GM18519 (cell line): ENCODE data around the gene MRPL55.

Experiments
- ATAC-seq: cut with Tn5 transposase; IDR thresholded peaks from one replicate; pipeline ENCODE4 v1.9.1; 2021; ENCODE audit warnings: mild to moderate bottlenecking, moderate library complexity; ENCODE audit not compliant: unreplicated experiment, low FRiP score

Gene MRPL55

DNA sequence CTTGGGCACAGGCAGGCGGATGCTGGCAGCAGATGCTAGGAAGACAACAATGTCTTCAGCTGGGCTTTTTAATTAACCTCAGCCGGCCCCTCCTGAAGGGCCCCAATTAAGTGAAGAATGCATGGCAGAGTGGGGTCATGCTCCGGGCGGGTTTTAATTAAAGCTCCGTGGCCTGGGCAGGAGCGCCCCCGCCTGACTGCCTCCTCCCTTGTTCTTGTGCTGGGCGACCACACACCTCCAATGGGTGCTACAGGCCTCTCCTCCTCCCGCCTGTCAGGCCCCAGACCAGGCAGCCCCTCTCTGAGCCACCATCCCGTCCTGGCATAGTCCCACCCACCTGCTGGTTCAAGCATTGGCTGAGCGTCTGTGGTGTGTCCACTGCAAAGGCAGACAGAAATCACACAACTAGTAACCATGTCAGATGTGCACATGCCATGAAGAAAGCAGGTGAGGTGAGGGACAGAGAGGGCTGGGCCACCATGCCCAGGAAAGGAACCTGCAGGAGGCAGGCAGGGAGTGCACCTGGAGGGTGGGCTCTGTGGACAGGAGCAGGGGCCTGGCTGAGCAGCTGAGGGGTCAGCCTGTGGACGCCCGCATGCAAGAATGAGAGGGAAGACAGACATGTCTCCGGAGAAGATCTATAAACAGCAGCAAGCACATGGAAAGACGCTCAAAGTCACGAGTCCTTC lies 35.1 kb downstream of the MRPL55 start:
- ATAC-seq, result no peak

GRCh38 chr1:228073061-228073856 lies 35.8 kb downstream of the MRPL55 start:
- no peak for ATAC-seq

DNA sequence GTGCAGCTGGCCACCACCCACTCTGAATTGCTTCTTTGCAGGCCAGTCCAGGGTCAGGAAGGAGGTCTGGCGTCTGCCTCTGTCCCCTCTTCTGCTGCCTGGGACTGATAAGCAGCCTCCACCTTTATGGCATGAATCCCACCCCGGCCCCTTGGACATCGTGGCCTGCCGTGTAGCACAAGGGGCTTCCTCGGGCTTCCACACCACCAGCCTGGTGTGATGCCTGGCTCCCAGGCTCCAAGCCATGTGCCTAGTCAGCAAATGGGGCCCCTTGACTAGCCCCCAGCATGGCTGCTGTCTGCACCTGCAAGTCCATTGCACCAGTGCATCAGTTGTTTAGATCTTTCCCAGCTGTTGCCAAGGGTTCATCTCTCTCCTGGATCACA lies 36.4 kb downstream of the MRPL55 start:
- ATAC-seq, result no peak

GRCh38 chr1:228071839-228072657 lies 37.1 kb downstream of the MRPL55 start:
- no peak for ATAC-seq

DNA sequence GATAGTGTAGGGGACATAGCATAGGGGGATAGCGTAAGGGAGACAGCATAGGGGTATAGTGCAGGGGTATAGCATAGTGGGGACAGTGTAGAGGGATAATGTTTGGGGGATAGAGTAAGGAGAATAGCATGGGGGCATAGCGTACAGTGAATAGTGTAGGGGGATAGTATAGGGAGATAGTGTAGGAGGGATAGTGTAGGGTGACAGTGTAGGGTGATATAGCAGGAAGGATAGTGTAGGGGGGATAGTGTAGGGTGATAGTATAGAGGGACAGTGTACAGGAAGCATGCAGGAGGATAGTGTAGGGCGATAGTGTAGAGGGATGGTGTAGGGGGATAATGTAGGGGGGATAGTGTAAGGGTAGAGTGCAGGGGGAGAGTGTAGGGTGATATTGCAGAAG lies 38.2 kb downstream of the MRPL55 start:
- no peak for ATAC-seq

DNA sequence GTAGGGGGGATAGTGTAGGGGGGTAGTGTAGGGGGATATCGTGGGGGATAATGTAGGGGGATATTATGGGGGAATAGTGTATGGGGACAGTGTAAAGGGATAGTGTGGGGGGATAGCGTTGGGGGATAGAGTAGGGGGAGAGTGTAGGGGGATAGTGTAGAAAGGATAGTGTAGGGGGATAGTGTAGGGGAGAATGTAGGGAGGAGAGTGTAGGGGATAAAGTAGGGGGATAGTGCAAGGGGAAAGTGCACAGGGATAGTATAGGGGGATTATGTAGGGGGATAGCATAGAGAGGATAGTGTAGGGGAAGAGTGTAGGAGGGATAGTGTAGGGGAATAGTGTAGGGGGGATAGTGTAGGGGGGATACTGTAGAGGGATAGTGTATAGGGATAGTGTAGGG lies 38.9 kb downstream of the MRPL55 start:
- ATAC-seq, result no peak

DNA sequence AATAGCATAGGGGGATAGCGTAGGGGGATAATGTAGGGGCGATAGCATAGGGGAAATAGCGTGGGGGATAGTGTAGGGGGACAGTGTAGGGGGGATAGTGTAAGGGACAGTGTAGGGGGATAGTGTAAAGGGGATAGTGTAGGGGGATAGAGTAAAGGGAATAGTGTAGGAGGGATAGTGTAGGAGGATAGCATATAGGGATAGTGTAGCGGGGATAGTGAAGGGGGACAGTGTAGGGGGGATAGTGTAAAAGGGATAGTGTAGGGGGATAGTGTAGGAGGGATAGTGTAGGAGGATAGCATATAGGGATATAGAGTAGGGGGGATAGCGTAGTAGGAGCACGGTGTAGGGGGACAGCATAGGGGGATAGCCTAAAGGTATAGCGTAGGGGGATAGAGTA lies 40.7 kb downstream of the MRPL55 start:
- no peak for ATAC-seq

DNA sequence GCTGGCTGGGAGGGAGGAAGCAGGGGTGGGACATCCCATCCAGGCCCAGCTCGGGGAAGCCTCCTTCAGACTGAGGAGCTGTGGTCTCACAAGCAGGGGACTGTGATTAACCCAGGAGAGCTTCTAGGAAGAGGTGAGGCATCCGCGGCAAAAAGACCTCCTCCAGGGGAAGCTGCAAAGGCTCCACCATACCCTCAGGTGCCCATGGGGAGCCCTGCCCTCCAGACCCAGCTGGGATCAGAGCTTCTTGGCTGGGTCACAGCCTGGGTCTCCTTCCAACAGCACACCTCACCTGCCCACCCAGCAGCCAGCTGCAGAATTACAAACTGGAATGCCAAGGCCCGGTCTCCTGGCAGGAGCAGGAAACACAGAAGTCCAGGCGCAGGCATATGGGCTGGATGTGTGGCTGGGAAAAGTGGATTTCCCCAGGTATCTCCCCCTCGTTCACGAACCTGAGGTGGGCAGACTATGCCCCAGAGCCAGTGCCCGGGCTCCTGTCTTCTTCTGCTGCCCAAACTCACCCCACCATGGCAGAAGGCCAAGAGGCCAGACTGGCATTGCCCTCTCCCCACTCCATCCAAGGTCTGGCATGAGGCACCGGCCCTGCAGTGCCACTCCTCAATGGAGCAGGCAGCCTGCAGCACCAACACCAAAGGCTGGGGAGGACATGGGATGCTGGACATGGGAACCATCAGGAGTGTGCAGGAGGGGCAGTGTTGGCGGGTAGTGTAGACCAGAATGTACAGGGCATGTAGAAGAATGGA lies 42.0 kb downstream of the MRPL55 start:
- no peak for ATAC-seq

- no peak for ATAC-seq
Observed at GRCh38 chr1:228066416-228066815, 42.7 kb downstream of the MRPL55 start.

- no peak for ATAC-seq
Observed at GRCh38 chr1:228065543-228066347, 43.4 kb downstream of the MRPL55 start.

- no peak for ATAC-seq
Observed at GRCh38 chr1:228064741-228065542, 44.2 kb downstream of the MRPL55 start.

DNA sequence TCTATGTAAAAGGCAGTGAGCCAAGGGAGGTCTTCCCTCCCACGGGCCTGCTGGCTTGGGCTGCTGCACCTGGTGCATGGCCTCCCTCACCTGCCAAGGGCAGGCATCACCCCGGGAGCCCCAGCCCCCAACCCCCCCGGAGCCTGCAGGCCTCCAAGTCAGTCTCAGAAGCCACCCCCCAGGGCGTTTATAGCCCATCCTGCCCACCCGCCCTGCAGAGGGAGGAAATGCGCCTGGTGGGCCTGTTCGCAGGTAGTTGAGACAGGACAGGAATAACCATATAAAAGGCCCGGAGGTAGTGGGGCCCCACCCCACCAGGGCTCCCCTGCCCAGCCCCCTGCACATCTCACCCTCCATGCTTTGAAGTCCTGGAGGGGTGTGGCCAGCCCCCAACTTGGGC lies 44.8 kb downstream of the MRPL55 start:
- no peak for ATAC-seq

DNA sequence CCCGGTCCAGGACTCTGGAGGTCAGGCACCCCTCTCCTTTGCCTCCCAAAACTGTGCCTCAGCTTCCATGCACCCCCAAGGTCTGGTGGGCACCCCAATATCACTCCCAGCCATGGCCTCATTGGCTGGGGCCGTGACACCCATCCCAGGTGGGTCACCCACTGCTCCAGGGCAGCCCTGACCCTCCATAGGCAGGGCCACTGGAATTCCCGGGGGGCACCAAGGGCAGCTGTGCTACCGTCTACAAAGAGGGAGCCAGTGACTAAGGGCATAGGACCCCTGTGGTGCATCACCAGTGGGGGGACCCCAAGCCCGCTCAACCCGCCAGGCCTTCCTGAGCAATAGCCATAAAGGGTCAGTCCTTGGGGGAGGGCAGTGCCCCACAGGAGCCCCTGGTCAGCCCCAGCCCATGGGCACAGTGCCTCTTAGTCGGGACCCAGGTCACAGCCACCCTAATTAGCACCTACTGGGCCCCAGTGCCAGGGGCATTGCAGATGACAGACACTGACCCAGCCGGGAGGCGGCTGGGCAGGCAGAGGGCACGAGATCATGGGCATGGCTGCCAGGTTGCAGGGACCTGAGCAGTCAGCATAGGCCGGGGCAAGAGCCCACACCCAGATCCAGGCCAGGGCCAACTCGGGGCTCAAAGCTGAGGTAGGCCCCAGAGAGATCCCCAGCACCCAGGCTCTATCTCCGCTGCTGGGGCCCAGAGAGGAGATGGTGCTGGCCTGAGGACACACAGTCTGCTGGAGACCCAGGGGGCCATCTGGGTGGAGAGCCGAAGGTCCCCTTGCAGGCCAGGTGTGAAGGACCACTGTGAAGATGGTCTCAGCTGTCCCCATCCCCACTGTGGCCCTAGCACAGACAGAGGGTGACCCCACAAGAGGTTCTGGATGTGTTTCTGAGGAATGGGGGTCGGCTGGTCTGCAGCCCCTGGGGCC lies 45.6 kb downstream of the MRPL55 start:
- ATAC-seq, result no peak

- ATAC-seq, result no peak
Observed at GRCh38 chr1:228062812-228063211, 46.3 kb downstream of the MRPL55 start.

- ATAC-seq, result no peak
Observed at GRCh38 chr1:228062085-228062791, 46.9 kb downstream of the MRPL55 start.

- ATAC-seq, result no peak
Observed at GRCh38 chr1:228061411-228062084, 47.6 kb downstream of the MRPL55 start.
